ENCODE results near the gene PRR5. TPM values are rescaled to one million over a fixed set of nuclear protein-coding genes. Genes with fewer than 3 reads are reported as not detected.

Gene PRR5
- total RNA-seq, 1 experiment from 2014 or later, result 11.8 TPM

DNA sequence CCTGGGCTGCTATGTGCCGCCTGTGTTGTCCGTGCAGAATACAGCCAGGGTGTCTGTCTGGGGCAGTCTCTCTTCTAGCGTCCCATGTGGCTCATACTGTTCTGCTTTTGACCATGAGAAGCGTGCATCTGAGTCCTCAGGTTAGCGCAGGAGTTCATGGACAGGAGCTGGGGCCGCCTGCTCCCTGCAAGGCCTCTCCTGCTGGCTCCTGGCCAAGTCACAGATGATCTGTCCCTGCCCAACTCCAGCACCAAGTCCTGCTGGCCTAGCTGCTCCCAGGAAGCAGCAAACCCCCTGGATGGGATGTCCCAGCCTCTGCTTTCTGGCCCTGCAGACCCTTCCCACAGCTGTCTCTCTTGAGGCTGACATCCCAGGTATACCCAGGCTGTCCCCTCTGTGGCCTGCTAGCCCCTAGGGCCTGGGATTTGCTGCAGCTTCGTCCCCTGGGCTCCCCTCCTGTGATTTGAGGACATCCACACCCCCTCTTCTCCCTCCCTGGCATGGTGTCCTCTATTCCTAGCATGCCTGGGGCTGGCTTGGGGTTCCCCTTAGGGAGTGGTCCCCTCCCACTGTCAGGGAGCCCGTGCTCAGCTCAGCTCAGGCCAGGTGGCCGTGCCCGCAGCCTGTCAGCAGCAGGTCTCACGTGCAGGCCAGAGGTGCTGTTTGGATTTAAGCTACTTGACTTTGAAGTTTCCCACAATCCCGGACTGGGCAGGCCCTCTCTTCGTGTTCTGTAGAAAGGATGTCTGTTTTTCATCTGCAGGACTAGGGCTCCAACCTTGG, 17.8 kb downstream of the PRR5 start:
- no peak overlapping the region; a peak in 1 of 7 replicates for H3K27ac Mint-ChIP-seq
- Histone ChIP-seq H3K79me1 (ENCODE audit: insufficient read depth, low read depth, low read length, poor library complexity, severe bottlenecking) (no peaks in the 10 kb centered on the region), H2AK5ac (ENCODE audit: insufficient read length, low read length) (no peak overlapping the region), H3K4me2 (ENCODE audit: insufficient read depth, insufficient read length, low read length) (no peak overlapping the region), H2BK5ac (ENCODE audit: insufficient read length, low read length) (no peak overlapping the region), H2AFZ (ENCODE audit: low read length) (no peak overlapping the region), H4K8ac (replicated peaks; ENCODE audit: insufficient read length, low read depth, low read length) (no peak overlapping the region), H3K18ac (ENCODE audit: insufficient read length, low read depth, low read length) (no peak overlapping the region), H3K4me1 (ENCODE audit: insufficient read depth, low read length) (peaks cover 2% of the 10 kb centered on the region; the same call in 1 of the 2 replicates), H3K9me3 (ENCODE audit: control insufficient read depth, low read depth, low read length) (no peaks in the 10 kb centered on the region), H2BK15ac (ENCODE audit: low read depth, low read length) (no peak overlapping the region), H4K5ac (ENCODE audit: insufficient read length, low read depth, low read length) (no peak overlapping the region), H3K56ac (ENCODE audit: insufficient read length, low read depth, low read length) (no peak overlapping the region), H2BK20ac (ENCODE audit: low read depth, low read length, poor library complexity, severe bottlenecking) (no peak overlapping the region), H3K27me3 (ENCODE audit: insufficient read depth, low read length) (no peaks in the 10 kb centered on the region), H3T11ph (ENCODE audit: low read length) (no peak overlapping the region), H3K23me2 (ENCODE audit: insufficient read length, low read depth, low read length, poor library complexity, severe bottlenecking) (no peaks in the 10 kb centered on the region), H2BK120ac (ENCODE audit: low read depth, low read length, poor library complexity, severe bottlenecking) (no peak overlapping the region), H3K14ac (ENCODE audit: insufficient read depth, low read length) (no peak overlapping the region), H3K4ac (ENCODE audit: low read depth, low read length) (no peak overlapping the region), H3K27ac (ENCODE audit: insufficient read length, low read depth, low read length) (no peak overlapping the region), H3K79me2 (ENCODE audit: insufficient read depth, low read length) (no peaks in the 10 kb centered on the region), H4K91ac (ENCODE audit: insufficient read length, low read depth, low read length) (no peak overlapping the region), H4K20me1 (ENCODE audit: control insufficient read depth, insufficient read depth, insufficient read length) (no peaks in the 10 kb centered on the region), H3K23ac (ENCODE audit: insufficient read length, low read depth, low read length) (no peak overlapping the region), H3K9ac (ENCODE audit: extremely low read depth, insufficient read length, low read length) (no peak overlapping the region), H2BK12ac (ENCODE audit: insufficient read length, low read depth, low read length) (no peak overlapping the region)
- no peak overlapping the region for H3K4me3 Mint-ChIP-seq
- DNase-seq, result no peak
- H3K27me3 Mint-ChIP-seq (ENCODE audit: low read depth), result no peaks in the 10 kb centered on the region
- no CpG with 5 or more reads among the region's 13 CpGs for WGBS (ENCODE audit: extremely low coverage, insufficient read length, low lambda C conversion rate)
- TF ChIP-seq, protein P1, sequence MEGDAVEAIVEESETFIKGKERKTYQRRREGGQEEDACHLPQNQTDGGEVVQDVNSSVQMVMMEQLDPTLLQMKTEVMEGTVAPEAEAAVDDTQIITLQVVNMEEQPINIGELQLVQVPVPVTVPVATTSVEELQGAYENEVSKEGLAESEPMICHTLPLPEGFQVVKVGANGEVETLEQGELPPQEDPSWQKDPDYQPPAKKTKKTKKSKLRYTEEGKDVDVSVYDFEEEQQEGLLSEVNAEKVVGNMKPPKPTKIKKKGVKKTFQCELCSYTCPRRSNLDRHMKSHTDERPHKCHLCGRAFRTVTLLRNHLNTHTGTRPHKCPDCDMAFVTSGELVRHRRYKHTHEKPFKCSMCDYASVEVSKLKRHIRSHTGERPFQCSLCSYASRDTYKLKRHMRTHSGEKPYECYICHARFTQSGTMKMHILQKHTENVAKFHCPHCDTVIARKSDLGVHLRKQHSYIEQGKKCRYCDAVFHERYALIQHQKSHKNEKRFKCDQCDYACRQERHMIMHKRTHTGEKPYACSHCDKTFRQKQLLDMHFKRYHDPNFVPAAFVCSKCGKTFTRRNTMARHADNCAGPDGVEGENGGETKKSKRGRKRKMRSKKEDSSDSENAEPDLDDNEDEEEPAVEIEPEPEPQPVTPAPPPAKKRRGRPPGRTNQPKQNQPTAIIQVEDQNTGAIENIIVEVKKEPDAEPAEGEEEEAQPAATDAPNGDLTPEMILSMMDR (conservative IDR thresholded peaks at IDR 0.05), result no peak
- H3K36me3 Mint-ChIP-seq (ENCODE audit: insufficient read depth in 1 of 3, low read depth in 3 of 3), result no peaks in the 10 kb centered on the region
- H3K9me3 Mint-ChIP-seq, result no peaks in the 10 kb centered on the region
- peaks cover 15 to 17% of the 10 kb centered on the region in 2 experiments for H3K4me1 Mint-ChIP-seq
